Endodermal cell (in vitro differentiated cells): Measurements from ENCODE around the gene BCAS2. TPM values are rescaled to one million over a fixed set of nuclear protein-coding genes. Genes with fewer than 3 reads are reported as not detected.

Experiments used
- DNase-seq: peaks from one replicate; pipeline ENCODE4 v3.0.0-alpha.2; 2017
- H3K27ac ChIP-seq: 2 replicates; pipeline ENCODE4 v1.5.1; 2013; ENCODE audit warnings: mild to moderate bottlenecking, low read depth, low read length, moderate library complexity
- H3K27me3 ChIP-seq: 2 replicates; pipeline ENCODE4 v1.6.1; 2013; ENCODE audit warnings: mild to moderate bottlenecking, low read length, moderate library complexity; ENCODE audit not compliant: insufficient read depth, control insufficient read depth, poor library complexity, severe bottlenecking
- H3K36me3 ChIP-seq: 2 replicates; pipeline ENCODE4 v1.7.0; 2013; ENCODE audit warnings: mild to moderate bottlenecking, low read length, moderate library complexity; ENCODE audit not compliant: control insufficient read depth, insufficient read depth
- H3K4me1 ChIP-seq: one replicate; pipeline ENCODE4 v1.7.0; 2013; ENCODE audit warnings: low read length; ENCODE audit not compliant: control insufficient read depth, insufficient read depth
- H3K4me3 ChIP-seq: 2 replicates; pipeline ENCODE4 v1.5.1; 2013; ENCODE audit warnings: mild to moderate bottlenecking, low read length, moderate library complexity
- H3K9ac ChIP-seq: 2 replicates; pipeline ENCODE4 v1.6.1; 2013; ENCODE audit warnings: mild to moderate bottlenecking, low read length, moderate library complexity; ENCODE audit not compliant: poor library complexity, severe bottlenecking; ENCODE audit errors: extremely low read depth
- H3K9me3 ChIP-seq: 2 replicates; pipeline ENCODE4 v1.6.1; 2013; ENCODE audit warnings: mild to moderate bottlenecking, low read length, moderate library complexity; ENCODE audit not compliant: control insufficient read depth
- H3K27ac Mint-ChIP-seq: 2 replicates; pipeline ENCODE4 v1.8.0; 2020; ENCODE audit warnings: mixed read lengths
- H3K27me3 Mint-ChIP-seq: 2 replicates; pipeline ENCODE4 v1.8.0; 2021; ENCODE audit warnings: mild to moderate bottlenecking, mixed read lengths; ENCODE audit not compliant: insufficient read depth
- H3K36me3 Mint-ChIP-seq: 2 replicates; pipeline ENCODE4 v1.8.0; 2020; ENCODE audit warnings: low read depth, mixed read lengths
- H3K4me1 Mint-ChIP-seq: 2 replicates; pipeline ENCODE4 v1.8.0; 2020; ENCODE audit warnings: mixed read lengths
- H3K4me3 Mint-ChIP-seq: 2 replicates; pipeline ENCODE4 v1.8.0; 2020; ENCODE audit warnings: mild to moderate bottlenecking, moderate library complexity, mixed read lengths
- H3K9me3 Mint-ChIP-seq: 2 replicates; pipeline ENCODE4 v1.8.0; 2020; ENCODE audit warnings: mild to moderate bottlenecking, mixed read lengths
- WGBS, 2 experiments: methylation state at CpG; one replicate each; pipeline versions ENCODE4 v1.1.5 to v1.1.7; 2013; ENCODE audit warnings: missing lambda C conversion rate in 2 of 2, mixed read lengths in 1 of 2; ENCODE audit not compliant: insufficient coverage in 1 of 2, insufficient read length in 1 of 2; 5-methylcytosine and 5-hydroxymethylcytosine counted together
- total RNA-seq, 2 donors: library from RNA; stranded (reverse); fragmentation: NEBNext Ultra II Directional in 1 of 2; extraction: Animal tissue kit (Norgen Biotek cat#: 25700) in 1 of 2; gene quantifications; 2 replicates in 1 of 2; 3 replicates in 1 of 2; pipeline ENCODE4 v1.2.1, GENCODE V29; 2021
- TF ChIP-seq, protein P1 (sequence below): fragments of 200-600 bp; sonication (generic); conservative IDR thresholded peaks from 2 replicates; pipeline ENCODE4 v1.5.0; 2021; ENCODE audit warnings: antibody characterized with exemption, mild to moderate bottlenecking

BCAS2 gene
- total RNA-seq, 2 donors from 2014 or later, result 56.8 to 56.9 TPM

DNA sequence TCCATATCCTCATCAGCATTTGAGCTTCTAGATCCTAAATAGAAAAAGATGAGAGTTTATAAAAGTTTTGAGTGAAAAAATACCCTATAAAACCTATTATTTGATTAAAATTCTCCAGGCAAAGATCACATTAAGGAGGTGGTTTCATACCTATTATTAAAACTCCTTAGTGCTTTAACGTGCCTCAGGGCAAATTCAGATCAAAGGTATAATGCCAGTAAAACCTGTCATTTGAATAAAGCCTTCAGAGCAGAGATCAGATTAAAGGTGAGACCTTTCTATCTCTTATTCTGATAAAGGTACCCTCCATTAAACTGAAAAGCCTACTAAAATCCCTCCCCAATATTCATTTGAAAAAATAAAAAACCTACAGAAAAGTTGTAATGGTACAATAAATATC, 36.1 kb downstream of the BCAS2 start:
- no peaks in the 10 kb centered on the region for H3K9me3 Mint-ChIP-seq
- no peak overlapping the region for H3K27ac Mint-ChIP-seq
- H3K36me3 Mint-ChIP-seq, result no peaks in the 10 kb centered on the region
- H3K4me1 ChIP-seq, result no peaks in the 10 kb centered on the region
- H3K27ac ChIP-seq, result no peak overlapping the region
- H3K27me3 Mint-ChIP-seq, result peaks cover 7% of the 10 kb centered on the region
- no peak for DNase-seq
- no peaks in the 10 kb centered on the region for H3K27me3 ChIP-seq
- H3K9ac ChIP-seq, result no peak overlapping the region
- no peaks in the 10 kb centered on the region for H3K4me1 Mint-ChIP-seq
- TF ChIP-seq, protein P1, sequence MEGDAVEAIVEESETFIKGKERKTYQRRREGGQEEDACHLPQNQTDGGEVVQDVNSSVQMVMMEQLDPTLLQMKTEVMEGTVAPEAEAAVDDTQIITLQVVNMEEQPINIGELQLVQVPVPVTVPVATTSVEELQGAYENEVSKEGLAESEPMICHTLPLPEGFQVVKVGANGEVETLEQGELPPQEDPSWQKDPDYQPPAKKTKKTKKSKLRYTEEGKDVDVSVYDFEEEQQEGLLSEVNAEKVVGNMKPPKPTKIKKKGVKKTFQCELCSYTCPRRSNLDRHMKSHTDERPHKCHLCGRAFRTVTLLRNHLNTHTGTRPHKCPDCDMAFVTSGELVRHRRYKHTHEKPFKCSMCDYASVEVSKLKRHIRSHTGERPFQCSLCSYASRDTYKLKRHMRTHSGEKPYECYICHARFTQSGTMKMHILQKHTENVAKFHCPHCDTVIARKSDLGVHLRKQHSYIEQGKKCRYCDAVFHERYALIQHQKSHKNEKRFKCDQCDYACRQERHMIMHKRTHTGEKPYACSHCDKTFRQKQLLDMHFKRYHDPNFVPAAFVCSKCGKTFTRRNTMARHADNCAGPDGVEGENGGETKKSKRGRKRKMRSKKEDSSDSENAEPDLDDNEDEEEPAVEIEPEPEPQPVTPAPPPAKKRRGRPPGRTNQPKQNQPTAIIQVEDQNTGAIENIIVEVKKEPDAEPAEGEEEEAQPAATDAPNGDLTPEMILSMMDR, result no peak
- no peak overlapping the region for H3K4me3 Mint-ChIP-seq
- H3K9me3 ChIP-seq, result no peaks in the 10 kb centered on the region
- H3K36me3 ChIP-seq, result no peaks in the 10 kb centered on the region
- H3K4me3 ChIP-seq, result no peak overlapping the region
- WGBS, 2 experiments, result 60 to 81% methylated on average over 1 of the region's 1 CpG

DNA sequence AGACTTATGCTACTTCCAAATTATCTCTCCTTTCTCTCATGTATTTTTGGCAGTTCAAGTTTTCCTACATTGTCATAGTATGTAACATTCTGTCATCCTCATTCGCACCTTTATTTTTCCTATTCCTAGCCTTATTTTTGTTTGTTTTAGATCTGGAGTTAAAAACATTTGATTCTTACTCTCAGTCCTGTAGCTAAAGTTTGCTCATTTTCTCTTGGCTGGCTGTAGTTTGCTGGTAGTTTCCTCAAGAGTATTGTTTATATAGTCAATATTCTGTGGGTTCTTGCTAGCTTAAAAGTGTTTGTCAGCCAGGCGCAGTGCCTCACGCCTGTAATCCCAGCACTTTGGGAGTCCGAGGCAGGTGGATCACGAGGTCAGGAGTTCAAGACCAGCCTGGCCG, 40.6 kb downstream of the BCAS2 start:
- WGBS, 2 experiments, result 86 to 100% methylated on average over 1 to 6 of the region's 6 CpGs
- TF ChIP-seq, protein P1, result no peak
- H3K9me3 Mint-ChIP-seq, result peaks cover 2% of the 10 kb centered on the region

DNA sequence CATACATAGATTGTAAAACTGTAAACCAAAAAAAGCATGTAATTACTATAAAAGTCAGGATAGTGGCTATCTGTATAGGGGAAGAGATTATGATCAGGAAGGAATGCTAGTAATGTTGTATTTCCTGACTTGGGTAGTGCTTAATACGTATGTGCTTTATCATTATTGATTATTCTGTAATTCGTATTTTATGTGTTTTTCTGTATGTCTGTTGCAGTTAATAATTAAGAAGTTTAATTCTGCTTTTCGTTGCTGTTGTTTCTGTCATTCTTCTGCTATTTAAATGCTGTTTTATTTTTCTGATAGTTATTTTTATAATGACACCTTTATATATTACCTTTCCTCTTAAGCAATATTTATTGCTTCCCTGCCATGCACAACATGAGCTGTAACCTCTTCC, 41.1 kb downstream of the BCAS2 start:
- no peak overlapping the region for H3K27ac Mint-ChIP-seq
- no peaks in the 10 kb centered on the region for H3K36me3 Mint-ChIP-seq
- DNase-seq, result no peak
- WGBS, 2 experiments, result 87 to 100% methylated on average over 2 to 3 of the region's 3 CpGs
- peaks cover 3% of the 10 kb centered on the region for H3K4me1 Mint-ChIP-seq
- H3K27me3 ChIP-seq, result no peaks in the 10 kb centered on the region
- no peak overlapping the region for H3K4me3 Mint-ChIP-seq
- peaks cover 2% of the 10 kb centered on the region for H3K9me3 Mint-ChIP-seq
- no peaks in the 10 kb centered on the region for H3K36me3 ChIP-seq
- no peak overlapping the region for H3K27ac ChIP-seq
- no peaks in the 10 kb centered on the region for H3K4me1 ChIP-seq
- H3K9me3 ChIP-seq, result no peaks in the 10 kb centered on the region
- H3K4me3 ChIP-seq, result no peak overlapping the region
- TF ChIP-seq, protein P1, result no peak
- H3K27me3 Mint-ChIP-seq, result peaks cover 7% of the 10 kb centered on the region
- H3K9ac ChIP-seq, result no peak overlapping the region

More for the DNA sequence above, 40.6 kb downstream of the BCAS2 start:
- H3K27ac Mint-ChIP-seq, result no peak overlapping the region
- no peak overlapping the region for H3K9ac ChIP-seq
- DNase-seq, result no peak
- no peak overlapping the region for H3K4me3 ChIP-seq
- no peaks in the 10 kb centered on the region for H3K36me3 Mint-ChIP-seq
- no peaks in the 10 kb centered on the region for H3K27me3 ChIP-seq
- H3K9me3 ChIP-seq, result no peaks in the 10 kb centered on the region
- H3K27me3 Mint-ChIP-seq, result peaks cover 7% of the 10 kb centered on the region
- H3K4me3 Mint-ChIP-seq, result no peak overlapping the region
- H3K36me3 ChIP-seq, result no peaks in the 10 kb centered on the region
- H3K27ac ChIP-seq, result no peak overlapping the region
- H3K4me1 ChIP-seq, result no peaks in the 10 kb centered on the region
- no peaks in the 10 kb centered on the region for H3K4me1 Mint-ChIP-seq
